LNCAP (cell line): Measurements from ENCODE around the gene SLC1A7.

Experiments
- TF ChIP-seq, protein P1 (sequence below): fragments of 450-650 bp; IDR thresholded peaks from 2 replicates; pipeline ENCODE4 v1.5.1; 2017; ENCODE audit warnings: mild to moderate bottlenecking

SLC1A7 gene

DNA sequence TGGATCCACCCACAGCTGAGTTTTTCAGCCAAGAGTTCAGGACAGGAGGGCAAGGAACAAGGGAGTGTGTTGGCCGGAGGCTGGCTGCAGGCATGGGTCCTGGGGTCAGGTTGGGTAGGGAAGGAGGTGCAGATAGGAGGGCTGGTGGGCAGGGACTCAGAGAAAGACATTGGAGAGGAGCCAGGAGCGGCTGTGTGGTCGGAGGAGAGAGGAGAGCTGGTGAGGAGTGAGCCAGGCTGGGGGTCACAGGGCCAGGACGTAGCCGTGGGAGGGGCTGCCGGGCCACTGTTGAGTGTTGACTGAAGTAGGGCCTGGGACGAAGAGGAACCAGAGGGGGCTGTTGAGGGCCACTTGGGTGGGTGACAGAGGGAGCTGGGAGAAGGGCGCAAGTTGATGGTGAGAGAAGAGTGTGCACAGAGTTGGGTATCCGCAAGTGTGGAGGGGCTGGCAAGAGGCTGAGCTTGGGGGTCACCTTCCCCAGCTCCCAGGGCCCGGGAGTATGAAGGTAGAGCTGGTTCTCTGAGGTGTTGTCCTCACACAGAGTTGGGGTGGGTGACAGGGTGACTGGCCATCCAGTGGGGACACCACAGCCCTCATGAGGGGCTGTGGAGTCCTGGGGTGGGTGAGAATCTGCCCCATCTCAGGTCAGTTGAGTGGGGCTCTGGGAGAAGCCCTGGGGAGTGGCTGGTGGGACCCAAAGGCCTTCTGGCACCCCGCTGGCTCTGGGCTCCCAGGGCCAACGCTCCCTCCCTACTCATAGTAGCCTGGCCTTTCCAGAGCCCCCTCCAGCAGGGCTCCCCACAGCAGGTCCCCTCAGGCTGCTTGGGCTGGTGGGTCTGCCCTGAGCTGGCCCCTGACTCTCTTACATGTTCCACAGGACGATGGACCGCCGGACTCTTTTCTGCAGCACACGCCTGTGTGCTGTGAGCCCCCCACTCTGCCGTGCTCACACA, 58.5 kb downstream of the SLC1A7 start:
- TF ChIP-seq, protein P1, sequence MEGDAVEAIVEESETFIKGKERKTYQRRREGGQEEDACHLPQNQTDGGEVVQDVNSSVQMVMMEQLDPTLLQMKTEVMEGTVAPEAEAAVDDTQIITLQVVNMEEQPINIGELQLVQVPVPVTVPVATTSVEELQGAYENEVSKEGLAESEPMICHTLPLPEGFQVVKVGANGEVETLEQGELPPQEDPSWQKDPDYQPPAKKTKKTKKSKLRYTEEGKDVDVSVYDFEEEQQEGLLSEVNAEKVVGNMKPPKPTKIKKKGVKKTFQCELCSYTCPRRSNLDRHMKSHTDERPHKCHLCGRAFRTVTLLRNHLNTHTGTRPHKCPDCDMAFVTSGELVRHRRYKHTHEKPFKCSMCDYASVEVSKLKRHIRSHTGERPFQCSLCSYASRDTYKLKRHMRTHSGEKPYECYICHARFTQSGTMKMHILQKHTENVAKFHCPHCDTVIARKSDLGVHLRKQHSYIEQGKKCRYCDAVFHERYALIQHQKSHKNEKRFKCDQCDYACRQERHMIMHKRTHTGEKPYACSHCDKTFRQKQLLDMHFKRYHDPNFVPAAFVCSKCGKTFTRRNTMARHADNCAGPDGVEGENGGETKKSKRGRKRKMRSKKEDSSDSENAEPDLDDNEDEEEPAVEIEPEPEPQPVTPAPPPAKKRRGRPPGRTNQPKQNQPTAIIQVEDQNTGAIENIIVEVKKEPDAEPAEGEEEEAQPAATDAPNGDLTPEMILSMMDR: no peak

DNA sequence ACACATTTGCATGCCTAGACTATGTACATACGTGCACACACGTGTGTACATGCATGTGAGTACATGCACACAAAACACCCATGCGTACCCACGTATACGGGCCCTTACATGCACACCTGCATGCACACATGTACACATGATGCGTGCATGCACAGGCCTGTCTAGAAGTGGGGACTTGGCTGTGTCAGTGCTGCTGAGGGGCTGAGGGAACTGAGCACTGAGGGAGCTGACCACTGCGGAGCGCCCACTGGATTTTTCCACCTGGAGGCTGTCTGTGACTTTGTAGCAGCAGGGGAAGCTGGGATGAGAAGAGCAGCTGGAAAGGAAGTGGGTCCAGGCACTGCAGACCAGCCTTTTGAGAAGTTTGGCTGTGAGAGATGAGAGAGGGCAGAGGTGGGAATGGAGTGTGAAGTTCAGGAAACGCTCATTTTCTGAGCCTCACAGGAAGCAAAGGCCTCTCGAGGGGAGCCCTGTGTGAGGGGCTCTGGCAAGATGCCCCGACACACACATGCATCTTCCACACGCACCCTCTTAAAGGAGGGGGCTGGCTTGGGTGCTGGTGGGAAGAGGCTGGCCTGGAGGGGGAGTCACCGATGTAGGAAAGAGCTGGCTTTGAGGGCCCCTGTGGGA, 59.5 kb downstream of the SLC1A7 start:
- TF ChIP-seq, protein P1: no peak

DNA sequence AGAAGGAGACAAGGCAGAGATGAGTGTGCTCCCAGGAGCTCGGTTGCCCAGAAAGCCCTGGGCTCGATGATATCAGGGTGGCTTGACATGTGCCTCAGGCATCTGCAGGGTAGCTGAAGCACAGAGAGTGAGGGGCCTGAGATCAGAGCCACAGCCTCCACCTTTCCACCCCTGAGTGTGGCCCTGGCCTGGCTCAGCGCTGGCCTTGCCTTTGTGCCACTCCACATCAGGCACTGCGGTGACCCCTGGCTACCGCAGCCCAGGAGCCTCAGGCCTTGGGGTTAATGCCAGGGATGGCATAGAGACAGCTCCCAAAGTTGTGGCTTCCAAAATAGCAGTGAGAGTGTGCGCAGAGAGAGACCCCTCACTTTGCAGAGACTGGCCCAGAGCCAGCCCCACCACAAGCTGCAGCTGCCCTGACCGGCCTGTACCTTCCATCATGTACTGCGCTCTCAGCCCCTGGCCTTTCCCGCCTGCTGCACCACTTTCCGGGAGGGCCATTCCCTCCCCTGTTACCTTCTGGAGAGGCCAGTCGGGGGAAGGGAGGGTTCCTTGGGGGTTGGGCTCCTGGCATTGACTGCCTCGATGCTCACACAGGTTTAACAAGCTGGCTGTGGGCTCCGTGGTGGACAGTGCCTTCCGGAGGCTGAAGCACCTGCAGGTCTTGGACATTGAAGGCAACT, 60.9 kb downstream of the SLC1A7 start:
- TF ChIP-seq, protein P1: no peak

DNA sequence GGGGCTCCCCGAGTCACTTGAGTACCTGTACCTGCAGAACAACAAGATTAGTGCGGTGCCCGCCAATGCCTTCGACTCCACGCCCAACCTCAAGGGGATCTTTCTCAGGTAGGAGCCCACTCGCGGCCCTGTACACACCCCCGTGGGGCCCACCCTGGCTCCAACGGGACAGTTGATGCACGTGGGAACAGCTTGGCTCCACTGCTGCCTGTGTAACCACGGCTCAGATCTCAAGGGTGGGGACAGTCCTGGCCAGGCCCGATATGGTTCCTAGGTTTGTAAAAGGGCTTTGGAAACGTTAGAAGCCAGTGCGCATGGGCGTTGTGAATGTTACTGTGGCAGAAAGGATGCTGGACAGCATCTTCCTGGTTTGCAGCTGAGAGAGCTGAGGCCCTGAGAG, 61.7 kb downstream of the SLC1A7 start:
- TF ChIP-seq, protein P1: no peak

DNA sequence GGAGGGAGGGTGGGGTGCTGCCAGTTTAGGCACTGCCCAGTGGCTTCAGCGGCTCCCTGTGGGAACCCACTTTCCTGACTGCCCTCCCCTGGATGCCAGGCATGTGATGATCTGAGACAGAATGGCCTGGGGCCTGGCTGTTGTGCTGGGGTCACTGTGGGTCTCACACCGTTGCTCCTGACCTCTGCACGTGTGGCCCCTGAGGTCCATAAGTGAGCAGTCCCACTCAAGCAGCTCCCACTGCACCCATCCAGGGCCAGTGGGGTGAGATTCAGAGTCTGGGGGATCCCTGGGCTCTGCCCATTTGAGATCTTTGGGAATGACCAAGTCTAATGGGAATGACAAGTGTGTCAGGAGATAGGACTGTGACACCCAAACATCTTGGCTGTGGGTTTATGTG, 62.4 kb downstream of the SLC1A7 start:
- TF ChIP-seq, protein P1: no peak

DNA sequence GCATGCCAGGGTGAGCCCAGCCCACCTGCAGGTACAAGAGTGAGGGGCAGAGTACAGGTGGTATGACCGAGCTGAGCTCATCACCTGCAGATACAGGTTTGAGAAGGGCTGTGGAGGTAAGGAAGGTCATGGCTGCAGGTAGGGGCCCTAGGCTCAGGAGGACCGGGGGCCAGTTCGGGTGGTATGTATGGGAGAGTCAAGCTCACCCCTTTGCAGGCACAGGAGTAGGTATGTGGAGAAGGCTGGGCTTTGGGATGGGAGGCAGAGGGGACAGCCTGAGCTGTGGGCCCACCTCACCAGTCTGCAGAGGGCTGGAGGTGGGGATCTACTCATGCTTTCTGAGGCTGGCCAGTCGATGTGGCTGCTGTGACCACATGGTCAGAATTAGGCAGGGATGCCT, 63.2 kb downstream of the SLC1A7 start:
- TF ChIP-seq, protein P1: no peak

DNA sequence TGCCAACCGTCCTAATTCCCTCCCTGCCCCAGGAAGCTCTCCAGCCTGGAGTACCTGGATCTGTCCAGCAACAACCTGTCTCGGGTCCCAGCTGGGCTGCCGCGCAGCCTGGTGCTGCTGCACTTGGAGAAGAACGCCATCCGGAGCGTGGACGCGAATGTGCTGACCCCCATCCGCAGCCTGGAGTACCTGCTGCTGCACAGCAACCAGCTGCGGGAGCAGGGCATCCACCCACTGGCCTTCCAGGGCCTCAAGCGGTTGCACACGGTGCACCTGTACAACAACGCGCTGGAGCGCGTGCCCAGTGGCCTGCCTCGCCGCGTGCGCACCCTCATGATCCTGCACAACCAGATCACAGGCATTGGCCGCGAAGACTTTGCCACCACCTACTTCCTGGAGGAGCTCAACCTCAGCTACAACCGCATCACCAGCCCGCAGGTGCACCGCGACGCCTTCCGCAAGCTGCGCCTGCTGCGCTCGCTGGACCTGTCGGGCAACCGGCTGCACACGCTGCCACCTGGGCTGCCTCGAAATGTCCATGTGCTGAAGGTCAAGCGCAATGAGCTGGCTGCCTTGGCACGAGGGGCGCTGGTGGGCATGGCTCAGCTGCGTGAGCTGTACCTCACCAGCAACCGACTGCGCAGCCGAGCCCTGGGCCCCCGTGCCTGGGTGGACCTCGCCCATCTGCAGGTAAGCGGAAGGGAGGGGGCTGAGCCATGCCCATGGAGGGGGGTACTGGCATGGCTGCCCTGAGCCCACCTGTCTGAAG, 63.9 kb downstream of the SLC1A7 start:
- TF ChIP-seq, protein P1: no peak
